ENCODE results near the gene MAP2K3. TPM values are rescaled to one million over a fixed set of nuclear protein-coding genes. Genes with fewer than 3 reads are reported as not detected.

The MAP2K3 gene
- total RNA-seq, 1 donor from 2014 or later = 38.0 TPM

DNA sequence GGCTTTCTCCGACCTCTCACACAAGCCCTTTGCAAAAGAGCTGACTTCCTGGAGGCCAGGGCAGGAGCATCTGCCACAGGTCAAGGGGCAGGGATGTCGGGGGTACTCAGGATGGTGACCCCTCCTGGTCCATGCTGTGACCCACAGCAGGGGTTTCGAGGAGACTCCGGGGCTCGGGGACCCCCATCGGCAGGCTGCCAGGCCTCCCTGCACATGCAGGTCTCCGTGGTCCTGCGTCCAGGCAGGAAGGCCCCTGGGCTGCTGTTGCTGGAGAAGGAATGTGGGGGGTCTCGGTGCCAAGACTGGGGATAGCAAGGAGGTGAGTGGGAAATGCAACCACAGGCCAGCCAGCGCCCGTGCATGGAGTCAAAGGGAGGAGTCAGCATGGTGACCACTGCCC lies 42.9 kb upstream of the MAP2K3 start:
- Mint-ChIP-seq H3K27me3 (ENCODE audit: unreplicated experiment) (peaks cover 12% of the 10 kb centered on the region), H3K4me3 (ENCODE audit: unreplicated experiment) (no peak overlapping the region), H3K27ac (ENCODE audit: unreplicated experiment) (peak overlapping the region; percentile 33), H3K4me1 (ENCODE audit: low read depth, unreplicated experiment) (peaks cover 21% of the 10 kb centered on the region), H3K9me3 (ENCODE audit: unreplicated experiment) (peaks cover 3% of the 10 kb centered on the region), H3K36me3 (ENCODE audit: unreplicated experiment) (peaks cover 4% of the 10 kb centered on the region)
- DNase-seq = no peak
- TF ChIP-seq, protein P1, sequence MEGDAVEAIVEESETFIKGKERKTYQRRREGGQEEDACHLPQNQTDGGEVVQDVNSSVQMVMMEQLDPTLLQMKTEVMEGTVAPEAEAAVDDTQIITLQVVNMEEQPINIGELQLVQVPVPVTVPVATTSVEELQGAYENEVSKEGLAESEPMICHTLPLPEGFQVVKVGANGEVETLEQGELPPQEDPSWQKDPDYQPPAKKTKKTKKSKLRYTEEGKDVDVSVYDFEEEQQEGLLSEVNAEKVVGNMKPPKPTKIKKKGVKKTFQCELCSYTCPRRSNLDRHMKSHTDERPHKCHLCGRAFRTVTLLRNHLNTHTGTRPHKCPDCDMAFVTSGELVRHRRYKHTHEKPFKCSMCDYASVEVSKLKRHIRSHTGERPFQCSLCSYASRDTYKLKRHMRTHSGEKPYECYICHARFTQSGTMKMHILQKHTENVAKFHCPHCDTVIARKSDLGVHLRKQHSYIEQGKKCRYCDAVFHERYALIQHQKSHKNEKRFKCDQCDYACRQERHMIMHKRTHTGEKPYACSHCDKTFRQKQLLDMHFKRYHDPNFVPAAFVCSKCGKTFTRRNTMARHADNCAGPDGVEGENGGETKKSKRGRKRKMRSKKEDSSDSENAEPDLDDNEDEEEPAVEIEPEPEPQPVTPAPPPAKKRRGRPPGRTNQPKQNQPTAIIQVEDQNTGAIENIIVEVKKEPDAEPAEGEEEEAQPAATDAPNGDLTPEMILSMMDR (IDR thresholded peaks at IDR 0.05; ENCODE audit: partially characterized antibody, unreplicated experiment) = no peak

DNA sequence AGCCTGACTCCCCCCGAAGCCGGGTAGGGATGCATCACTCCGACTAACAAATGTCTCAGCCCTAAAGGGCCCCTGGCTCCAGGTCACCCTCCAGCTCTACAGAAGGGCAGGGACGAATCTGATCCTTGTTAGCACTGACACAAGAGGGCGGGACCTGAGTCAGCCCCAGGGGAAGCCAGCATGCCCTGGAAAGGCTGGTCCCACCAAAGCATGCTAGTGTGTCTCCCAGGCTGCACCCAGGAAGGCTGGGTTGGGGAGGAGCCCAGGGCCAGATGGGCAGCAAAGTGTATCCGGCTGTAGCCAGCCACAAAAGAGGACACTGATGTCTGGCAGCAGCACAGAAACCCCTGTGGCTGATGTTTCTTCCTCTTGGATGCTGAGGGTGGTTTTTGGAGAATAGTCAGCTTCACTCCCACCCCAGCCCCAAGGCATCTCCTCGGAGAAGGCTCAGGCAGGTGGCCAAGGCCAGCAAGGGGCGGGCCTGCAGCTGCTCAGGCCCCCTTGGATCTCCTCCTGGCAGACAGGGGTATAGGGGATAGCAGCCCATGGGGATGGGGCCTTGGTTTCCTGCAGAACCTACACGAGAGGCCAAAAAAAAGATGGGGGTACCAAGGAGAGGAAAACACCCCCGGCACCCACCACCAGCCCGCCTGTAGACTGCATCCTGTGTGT lies 42.3 kb upstream of the MAP2K3 start:
- Mint-ChIP-seq H3K27ac (ENCODE audit: unreplicated experiment) (no peak overlapping the region), H3K27me3 (ENCODE audit: unreplicated experiment) (peaks cover 10% of the 10 kb centered on the region), H3K4me3 (ENCODE audit: unreplicated experiment) (no peak overlapping the region), H3K36me3 (ENCODE audit: unreplicated experiment) (peaks cover 4% of the 10 kb centered on the region), H3K4me1 (ENCODE audit: low read depth, unreplicated experiment) (peaks cover 21% of the 10 kb centered on the region), H3K9me3 (ENCODE audit: unreplicated experiment) (peaks cover 1% of the 10 kb centered on the region)
- DNase-seq = no peak
- TF ChIP-seq, protein P1 (IDR thresholded peaks at IDR 0.05; ENCODE audit: partially characterized antibody, unreplicated experiment) = no peak

GRCh38 chr17:21242780-21243515 lies 41.6 kb upstream of the MAP2K3 start:
- no peak overlapping the region for H3K4me3 Mint-ChIP-seq (ENCODE audit: unreplicated experiment)
- peaks cover 21% of the 10 kb centered on the region for H3K4me1 Mint-ChIP-seq (ENCODE audit: low read depth, unreplicated experiment)
- peaks cover 10% of the 10 kb centered on the region for H3K27me3 Mint-ChIP-seq (ENCODE audit: unreplicated experiment)
- H3K9me3 Mint-ChIP-seq (ENCODE audit: unreplicated experiment) = peaks cover 1% of the 10 kb centered on the region
- no peak overlapping the region for H3K27ac Mint-ChIP-seq (ENCODE audit: unreplicated experiment)
- H3K36me3 Mint-ChIP-seq (ENCODE audit: unreplicated experiment) = peaks cover 4% of the 10 kb centered on the region
- TF ChIP-seq, protein P1 (IDR thresholded peaks at IDR 0.05; ENCODE audit: partially characterized antibody, unreplicated experiment) = no peak
- no peak for DNase-seq

- DNase-seq = no peak
- no peaks in the 10 kb centered on the region for H3K36me3 Mint-ChIP-seq (ENCODE audit: unreplicated experiment)
- H3K4me1 Mint-ChIP-seq (ENCODE audit: low read depth, unreplicated experiment) = peaks cover 22% of the 10 kb centered on the region
- H3K27ac Mint-ChIP-seq (ENCODE audit: unreplicated experiment) = no peak overlapping the region
- H3K9me3 Mint-ChIP-seq (ENCODE audit: unreplicated experiment) = peaks cover 1% of the 10 kb centered on the region
- H3K27me3 Mint-ChIP-seq (ENCODE audit: unreplicated experiment) = peaks cover 9% of the 10 kb centered on the region
- no peak overlapping the region for H3K4me3 Mint-ChIP-seq (ENCODE audit: unreplicated experiment)
- TF ChIP-seq, protein P1 (IDR thresholded peaks at IDR 0.05; ENCODE audit: partially characterized antibody, unreplicated experiment) = no peak
These were observed 40.8 kb upstream of the MAP2K3 start for GRCh38 chr17:21243516-21244303.

Data from glutamatergic neuron (in vitro differentiated cells).